Spleen (tissue), 11 donors: ENCODE results near the gene GBE1. TPM values are rescaled to one million over a fixed set of nuclear protein-coding genes. Genes with fewer than 3 reads are reported as not detected.
A peak's percentile ranks its signal among the peaks of the same experiment; 100 is the strongest.

Source experiments
- DNase-seq: peaks from one replicate; pipeline ENCODE4 v3.0.0-alpha.2; 2020
- H3K27ac ChIP-seq, 8 donors: fragments of 200-600 bp; sonication (generic) in 7 of 8; 1 replicate in 4 of 8; 2 replicates in 4 of 8; pipeline versions ENCODE4 v1.5.0 to v1.8.0; 2016 to 2021; ENCODE audit warnings: inconsistent platforms in 4 of 8, mild to moderate bottlenecking in 4 of 8, moderate library complexity in 1 of 8
- H3K27me3 ChIP-seq, 7 donors: fragments of 200-600 bp; sonication (generic) in 6 of 7; replicated peaks in 1 of 7; 1 replicate in 4 of 7; 2 replicates in 3 of 7; pipeline versions ENCODE4 v1.5.0 to v1.8.0; 2016 to 2021; ENCODE audit warnings: inconsistent platforms in 3 of 7, mild to moderate bottlenecking in 1 of 7
- H3K36me3 ChIP-seq, 6 donors: fragments of 200-600 bp; sonication (generic) in 5 of 6; 1 replicate in 4 of 6; 2 replicates in 2 of 6; pipeline versions ENCODE4 v1.5.0 to v1.8.0; 2016 to 2021; ENCODE audit warnings: inconsistent platforms in 2 of 6
- H3K4me1 ChIP-seq, 6 donors: fragments of 200-600 bp; sonication (generic) in 5 of 6; 1 replicate in 3 of 6; 2 replicates in 3 of 6; pipeline versions ENCODE4 v1.5.0 to v1.8.0; 2016 to 2021; ENCODE audit warnings: inconsistent platforms in 3 of 6
- H3K4me3 ChIP-seq, 8 donors: fragments of 200-600 bp; sonication (generic) in 7 of 8; 1 replicate in 4 of 8; 2 replicates in 4 of 8; pipeline versions ENCODE4 v1.5.0 to v1.8.0; 2016 to 2021; ENCODE audit warnings: inconsistent platforms in 4 of 8, mild to moderate bottlenecking in 4 of 8, moderate library complexity in 2 of 8
- H3K9me3 ChIP-seq, 8 donors: fragments of 200-600 bp; sonication (generic) in 7 of 8; 1 replicate in 4 of 8; 2 replicates in 4 of 8; pipeline versions ENCODE4 v1.5.0 to v1.8.0; 2016 to 2021; ENCODE audit warnings: inconsistent platforms in 4 of 8
- CTCF ChIP-seq, 11 experiments: fragments of 200-600 bp in 7 of 11; fragments of 450-650 bp in 4 of 11; sonication (generic) in 4 of 11; IDR thresholded peaks in 8 of 11; conservative IDR thresholded peaks in 3 of 11; 1 replicate in 7 of 11; 2 replicates in 4 of 11; pipeline versions ENCODE4 v1.4.0 to v1.8.0; 2016 to 2021; ENCODE audit warnings: antibody characterized with exemption in 11 of 11, inconsistent platforms in 4 of 11, mild to moderate bottlenecking in 1 of 11
- POLR2A ChIP-seq, 3 donors: fragments of 450-650 bp; IDR thresholded peaks; one replicate each; pipeline ENCODE4 v1.5.1; 2017; ENCODE audit warnings: antibody characterized with exemption in 3 of 3, mild to moderate bottlenecking in 1 of 3
- POLR2AphosphoS5 ChIP-seq, 3 donors: sonication (generic); formaldehyde crosslinking; IDR thresholded peaks; one replicate each; pipeline ENCODE4 v1.5.1; 2017; ENCODE audit warnings: antibody characterized with exemption in 3 of 3
- WGBS, 5 donors: extraction: QIAGEN DNeasy Blood & Tissue Kit in 3 of 5; methylation state at CpG; one replicate each; pipeline versions ENCODE4 v1.1.5 to v1.1.7; 2013 to 2018; 5-methylcytosine and 5-hydroxymethylcytosine counted together
- intact Hi-C: fragments of 100-400 bp; cut with DNase I; formaldehyde crosslinking; loops from one replicate; pipeline ENCODE4 v1.15.0; 2023; ENCODE audit warnings: low total_unique reads
- polyA plus RNA-seq, 3 donors: library from polyadenylated mRNA; stranded (reverse); fragments of 200-250 nt; gene quantifications; one replicate each; pipeline ENCODE4 v1.2.1, GENCODE V29; 2013
- total RNA-seq, 7 donors: library from RNA; depleted of rRNA in 3 of 7; stranded (reverse); fragments of >200 nt in 3 of 7; fragmentation: NEBNext Ultra II Directional in 4 of 7; extraction: Animal tissue kit (Norgen Biotek cat#: 25700) in 4 of 7; gene quantifications; one replicate each; pipeline versions ENCODE4 v1.1.0 to v1.2.1, GENCODE V29; 2016 to 2021
- donor health status: healthy with polysubstance abuse.
- donor health status: DM: no; HTN: no; CAD: no; lungs with moderate emphysema.
- donor health status: DM: no; HTN: no; CAD: no.
- donor health status: Bipolar disorder and iron deficiency.
- donor health status: healthy.
- donor health status: DM: no; HTN: no; CAD: no.
- donor health status: DM: yes; HTN: yes; CAD: no.

GBE1 gene
- total and polyA plus RNA-seq, 10 donors = 5.0 to 34.3 (median 21.5) TPM

- no peak for TF ChIP-seq POLR2AphosphoS5 (IDR thresholded peaks at IDR 0.05)
- TF ChIP-seq CTCF (IDR thresholded peaks at IDR 0.05 in 8 of 11, conservative IDR thresholded peaks at IDR 0.05 in 3 of 11) = peak in 8 of 11 experiments; percentile 5 to 61 (median 44)
- 50 to 63% (median 56%) methylated on average over 5 of the region's 5 CpGs for WGBS, 5 donors
- intact Hi-C loops = no loop called here
- Histone ChIP-seq H3K4me3 (no peak overlapping the region), H3K27me3 (no peaks in the 10 kb centered on the region), H3K27ac (no peak overlapping the region), H3K9me3 (no peaks in the 10 kb centered on the region), H3K36me3 (peaks cover 0 to 29% (median 0%) of the 10 kb centered on the region in 6 donors), H3K4me1 (no peaks in the 10 kb centered on the region)
- DNase-seq = no peak
These were observed 179.4 kb downstream of the GBE1 start for GRCh38 chr3:81581966-81582599.

GRCh38 chr3:81580355-81580754 is 181.1 kb downstream of the GBE1 start:
- DNase-seq = no peak
- H3K36me3 ChIP-seq = peaks cover 0 to 38% (median 0%) of the 10 kb centered on the region in 6 donors
- WGBS, 5 donors = 70 to 83% (median 81%) methylated on average over 5 of the region's 5 CpGs
- no peaks in the 10 kb centered on the region for H3K9me3 ChIP-seq
- H3K4me3 ChIP-seq = no peak overlapping the region
- no peak overlapping the region for H3K27ac ChIP-seq
- H3K4me1 ChIP-seq = no peaks in the 10 kb centered on the region
- no peaks in the 10 kb centered on the region for H3K27me3 ChIP-seq
- intact Hi-C loops = no loop called here
- TF ChIP-seq POLR2A (IDR thresholded peaks at IDR 0.05) (no peak), POLR2AphosphoS5 (IDR thresholded peaks at IDR 0.05) (no peak), CTCF (IDR thresholded peaks at IDR 0.05 in 8 of 11, conservative IDR thresholded peaks at IDR 0.05 in 3 of 11) (no peak)

- intact Hi-C loops = no loop called here
- Histone ChIP-seq H3K4me3 (no peak overlapping the region), H3K36me3 (peaks cover 0 to 41% (median 0%) of the 10 kb centered on the region in 6 donors), H3K27me3 (no peaks in the 10 kb centered on the region), H3K9me3 (no peaks in the 10 kb centered on the region), H3K27ac (no peak overlapping the region), H3K4me1 (no peaks in the 10 kb centered on the region)
- 96 to 98% (median 97%) methylated on average over 2 of the region's 2 CpGs for WGBS, 5 donors
- TF ChIP-seq POLR2A (IDR thresholded peaks at IDR 0.05) (no peak), CTCF (IDR thresholded peaks at IDR 0.05 in 8 of 11, conservative IDR thresholded peaks at IDR 0.05 in 3 of 11) (no peak), POLR2AphosphoS5 (IDR thresholded peaks at IDR 0.05) (no peak)
- DNase-seq = no peak
These were observed 181.7 kb downstream of the GBE1 start for GRCh38 chr3:81579744-81580143.

DNA sequence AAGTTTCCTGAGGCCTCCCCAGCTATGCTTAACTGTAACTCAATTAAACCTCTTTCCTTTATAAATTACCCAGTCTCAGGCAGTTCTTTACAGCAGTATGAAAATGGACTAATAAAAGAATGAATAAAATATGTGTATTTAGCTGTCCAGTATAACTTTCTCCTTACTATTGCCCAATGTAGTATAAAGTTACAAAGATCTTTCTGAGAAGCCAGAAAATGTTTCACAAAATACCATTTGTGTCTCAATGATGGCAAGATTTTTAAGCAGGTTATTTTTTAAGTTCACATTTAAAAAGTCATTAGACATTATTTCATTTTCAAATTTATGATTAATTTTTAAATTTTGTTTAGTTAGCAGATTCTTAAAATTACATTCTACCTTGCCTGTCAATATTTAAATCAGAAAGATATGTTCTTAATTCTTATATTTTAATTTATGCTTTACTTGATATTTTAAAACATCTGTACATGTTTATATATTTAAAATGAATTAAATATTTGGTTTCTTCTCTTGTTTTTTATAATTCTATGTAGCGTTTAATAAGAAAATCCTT is 189.2 kb downstream of the GBE1 start:
- WGBS, 5 donors = 94 to 99% (median 96%) methylated on average over 1 of the region's 1 CpG
- Histone ChIP-seq H3K9me3 (no peaks in the 10 kb centered on the region), H3K4me3 (no peak overlapping the region), H3K27ac (no peak overlapping the region), H3K4me1 (no peaks in the 10 kb centered on the region), H3K27me3 (no peaks in the 10 kb centered on the region), H3K36me3 (peaks cover 0 to 17% (median 0%) of the 10 kb centered on the region in 6 donors)
- no peak for TF ChIP-seq CTCF (IDR thresholded peaks at IDR 0.05 in 8 of 11, conservative IDR thresholded peaks at IDR 0.05 in 3 of 11)
- no peak for TF ChIP-seq POLR2AphosphoS5 (IDR thresholded peaks at IDR 0.05)
- no peak for TF ChIP-seq POLR2A (IDR thresholded peaks at IDR 0.05)
- no peak for DNase-seq
- intact Hi-C loops = no loop called here
